Right renal pelvis (tissue), 4 donors: ENCODE results near the gene CLN5. TPM values are rescaled to one million over a fixed set of nuclear protein-coding genes. Genes with fewer than 3 reads are reported as not detected.

Experiments
- DNase-seq, 4 donors: peaks; one replicate each; pipeline ENCODE4 v3.0.0-alpha.2; 2013; ENCODE audit warnings: low read depth in 4 of 4, low spot score in 3 of 4, missing footprints in 1 of 4
- polyA plus RNA-seq, 4 donors: library from polyadenylated mRNA; unstranded; fragments of 120-200 nt; gene quantifications; one replicate each; pipeline ENCODE4 v1.2.1, GENCODE V29; 2013; ENCODE audit not compliant: insufficient read length in 4 of 4

CLN5 gene
- polyA plus RNA-seq, 4 donors: 44.6 to 61.2 (median 52.0) TPM

- DNase-seq: no peak
Observed at GRCh38 chr13:77016251-77016812, 24.5 kb downstream of the CLN5 start.

- DNase-seq: no peak
Observed at GRCh38 chr13:77016888-77017623, 25.2 kb downstream of the CLN5 start.

GRCh38 chr13:77019756-77020155 lies 27.9 kb downstream of the CLN5 start:
- no peak for DNase-seq

- no peak for DNase-seq
Observed at GRCh38 chr13:77022341-77022740, 30.5 kb downstream of the CLN5 start.

- DNase-seq: peak; percentile 55 to 61 (median 58)
Observed at GRCh38 chr13:77026255-77026860, 34.5 kb downstream of the CLN5 start.

GRCh38 chr13:77026861-77027621 lies 35.2 kb downstream of the CLN5 start, which contains the start of gene FBXL3:
Gene FBXL3 (minus strand): TSS chr13:77027159. CDS start chr13:77021860, 5,299 bp downstream.
- DNase-seq: peak; percentile 71 to 80 (median 78)

- no peak for DNase-seq
Observed at GRCh38 chr13:77028202-77028601, 36.3 kb downstream of the CLN5 start.

- DNase-seq: no peak
Observed at GRCh38 chr13:77029436-77029835, 37.6 kb downstream of the CLN5 start.

GRCh38 chr13:77031656-77032243 lies 39.9 kb downstream of the CLN5 start:
- no peak for DNase-seq

GRCh38 chr13:77033717-77034302 lies 41.9 kb downstream of the CLN5 start:
- no peak for DNase-seq

GRCh38 chr13:77034881-77035280 lies 43.0 kb downstream of the CLN5 start:
- no peak for DNase-seq

GRCh38 chr13:77036279-77036678 lies 44.4 kb downstream of the CLN5 start:
- DNase-seq: no peak

GRCh38 chr13:77038907-77039480 lies 47.1 kb downstream of the CLN5 start:
- no peak for DNase-seq

- DNase-seq: no peak
Observed at GRCh38 chr13:77040076-77040475, 48.2 kb downstream of the CLN5 start.

- DNase-seq: no peak
Observed at GRCh38 chr13:77040835-77041234, 49.0 kb downstream of the CLN5 start.

- no peak for DNase-seq
Observed at GRCh38 chr13:77042566-77043177, 50.8 kb downstream of the CLN5 start.

- no peak for DNase-seq
Observed at GRCh38 chr13:77047649-77048343, 55.9 kb downstream of the CLN5 start.

GRCh38 chr13:77048681-77049080 lies 56.8 kb downstream of the CLN5 start:
- DNase-seq: no peak

- DNase-seq: no peak
Observed at GRCh38 chr13:77053192-77053591, 61.3 kb downstream of the CLN5 start.
